Measurements from ENCODE around the gene GRIN3B. TPM values are rescaled to one million over a fixed set of nuclear protein-coding genes. Genes with fewer than 3 reads are reported as not detected.

The GRIN3B gene
- total RNA-seq, 2 experiments from 2014 or later: not detected

- POLR2A ChIA-PET: no interaction called here
- no peaks in the 10 kb centered on the region for H3K4me1 Mint-ChIP-seq
- H3K36me3 Mint-ChIP-seq: peaks cover 10% of the 10 kb centered on the region
- H3K9me3 Mint-ChIP-seq: peaks cover 1% of the 10 kb centered on the region
- DNase-seq: no peak
- no peak for ATAC-seq (ENCODE audit: low read depth)
- H3K27me3 Mint-ChIP-seq: no peaks in the 10 kb centered on the region
- no peak overlapping the region for H3K27ac Mint-ChIP-seq
- no peak overlapping the region for H3K4me3 Mint-ChIP-seq
Observed at GRCh38 chr19:1046117-1046626, 46.0 kb downstream of the GRIN3B start.

GRCh38 chr19:1046836-1047695 is 46.8 kb downstream of the GRIN3B start:
- Mint-ChIP-seq H3K27ac (no peak overlapping the region), H3K9me3 (peaks cover 1% of the 10 kb centered on the region), H3K27me3 (no peaks in the 10 kb centered on the region), H3K4me1 (peaks cover 3% of the 10 kb centered on the region), H3K4me3 (no peak overlapping the region), H3K36me3 (peaks cover 13% of the 10 kb centered on the region)
- ATAC-seq (ENCODE audit: low read depth) (no peak), DNase-seq (no peak)
- POLR2A ChIA-PET: interaction anchor here (1.1 to 1.7 kb wide), 3 partner anchors 7 to 28 kb away, joined by 3 to 14 read pairs (median 10); partner anchors contain the start of gene ABCA7

- Mint-ChIP-seq H3K4me1 (peaks cover 4% of the 10 kb centered on the region), H3K27ac (no peak overlapping the region)
- POLR2A ChIA-PET: interaction anchor here (0.7 to 1.7 kb wide), 6 partner anchors 8 to 38 kb away, joined by 3 to 14 read pairs (median 6); partner anchors contain the start of genes ABCA7 and RNU6-2
Observed at GRCh38 chr19:1047696-1048147, 47.5 kb downstream of the GRIN3B start.

GRCh38 chr19:1049106-1049505 is 48.9 kb downstream of the GRIN3B start:
- Mint-ChIP-seq H3K4me1 (peaks cover 4% of the 10 kb centered on the region), H3K9me3 (peaks cover 1% of the 10 kb centered on the region), H3K27ac (no peak overlapping the region), H3K4me3 (no peak overlapping the region), H3K36me3 (peaks cover 15% of the 10 kb centered on the region), H3K27me3 (no peaks in the 10 kb centered on the region)
- DNase-seq: no peak
- ATAC-seq (ENCODE audit: low read depth): no peak
- POLR2A ChIA-PET: interaction anchor here (1.1 to 1.7 kb wide), 4 partner anchors 9 to 16 kb away, joined by 3 to 14 read pairs (median 8); partner anchors contain the start of gene ABCA7

More at GRCh38 chr19:1047696-1048147, 47.5 kb downstream of the GRIN3B start:
- Mint-ChIP-seq H3K36me3 (peaks cover 13% of the 10 kb centered on the region), H3K27me3 (no peaks in the 10 kb centered on the region), H3K9me3 (peaks cover 1% of the 10 kb centered on the region), H3K4me3 (no peak overlapping the region)
- no peak for ATAC-seq (ENCODE audit: low read depth)
- DNase-seq: no peak

GRCh38 chr19:1049800-1050199 is 49.6 kb downstream of the GRIN3B start:
- Mint-ChIP-seq H3K27ac (no peak overlapping the region), H3K4me3 (no peak overlapping the region), H3K27me3 (no peaks in the 10 kb centered on the region), H3K9me3 (peaks cover 1% of the 10 kb centered on the region), H3K36me3 (peaks cover 12% of the 10 kb centered on the region), H3K4me1 (peaks cover 4% of the 10 kb centered on the region)
- POLR2A ChIA-PET: no interaction called here
- DNase-seq: no peak
- no peak for ATAC-seq (ENCODE audit: low read depth)

GRCh38 chr19:1050989-1051788 is 51.0 kb downstream of the GRIN3B start:
- Mint-ChIP-seq H3K36me3 (peaks cover 13% of the 10 kb centered on the region), H3K27ac (no peak overlapping the region), H3K4me1 (peaks cover 4% of the 10 kb centered on the region), H3K4me3 (no peak overlapping the region), H3K9me3 (peaks cover under 1% of the 10 kb centered on the region), H3K27me3 (no peaks in the 10 kb centered on the region)
- POLR2A ChIA-PET: no interaction called here
- ATAC-seq (ENCODE audit: low read depth) (no peak), DNase-seq (no peak)

- DNase-seq (no peak), ATAC-seq (ENCODE audit: low read depth) (no peak)
- Mint-ChIP-seq H3K4me3 (no peak overlapping the region), H3K36me3 (peaks cover 19% of the 10 kb centered on the region), H3K4me1 (peaks cover 4% of the 10 kb centered on the region), H3K27me3 (no peaks in the 10 kb centered on the region), H3K27ac (no peak overlapping the region), H3K9me3 (peaks cover 7% of the 10 kb centered on the region)
- POLR2A ChIA-PET: interaction anchor here (2.4 kb wide), 1 partner anchor 16 kb away, joined by 7 read pairs; the partner anchor contains the start of gene ARHGAP45
Observed at GRCh38 chr19:1051791-1052190, 51.6 kb downstream of the GRIN3B start.

GRCh38 chr19:1052349-1052975 is 52.2 kb downstream of the GRIN3B start:
- DNase-seq (no peak), ATAC-seq (ENCODE audit: low read depth) (no peak)
- Mint-ChIP-seq H3K27ac (no peak overlapping the region), H3K4me1 (peaks cover 4% of the 10 kb centered on the region), H3K36me3 (peaks cover 26% of the 10 kb centered on the region), H3K4me3 (no peak overlapping the region), H3K27me3 (no peaks in the 10 kb centered on the region), H3K9me3 (peaks cover 10% of the 10 kb centered on the region)
- POLR2A ChIA-PET: interaction anchor here (2.4 kb wide), 1 partner anchor 15 kb away, joined by 7 read pairs; the partner anchor contains the start of gene ARHGAP45

- H3K27ac Mint-ChIP-seq: no peak overlapping the region
- peaks cover 13% of the 10 kb centered on the region for H3K9me3 Mint-ChIP-seq
- ATAC-seq (ENCODE audit: low read depth): no peak
- POLR2A ChIA-PET: interaction anchor here (2.4 kb wide), 1 partner anchor 14 kb away, joined by 7 read pairs; the partner anchor contains the start of gene ARHGAP45
- H3K36me3 Mint-ChIP-seq: peaks cover 35% of the 10 kb centered on the region
- H3K4me3 Mint-ChIP-seq: no peak overlapping the region
- peaks cover 4% of the 10 kb centered on the region for H3K4me1 Mint-ChIP-seq
- no peaks in the 10 kb centered on the region for H3K27me3 Mint-ChIP-seq
- DNase-seq: no peak
Observed at GRCh38 chr19:1053176-1054101, 53.2 kb downstream of the GRIN3B start.

- POLR2A ChIA-PET: interaction anchor here (1.1 to 2.4 kb wide), 2 partner anchors 11 to 13 kb away, joined by 4 to 7 read pairs; partner anchors contain the start of gene ARHGAP45
- peaks cover 13% of the 10 kb centered on the region for H3K9me3 Mint-ChIP-seq
- ATAC-seq (ENCODE audit: low read depth): no peak
Observed at GRCh38 chr19:1054102-1055027, 54.1 kb downstream of the GRIN3B start.

GRCh38 chr19:1055028-1055425 is 54.8 kb downstream of the GRIN3B start:
- H3K36me3 Mint-ChIP-seq: peaks cover 46% of the 10 kb centered on the region
- no peak for ATAC-seq (ENCODE audit: low read depth)
- no peak for DNase-seq
- peaks cover 13% of the 10 kb centered on the region for H3K9me3 Mint-ChIP-seq
- H3K27ac Mint-ChIP-seq: no peak overlapping the region
- H3K4me3 Mint-ChIP-seq: no peak overlapping the region
- H3K4me1 Mint-ChIP-seq: peaks cover 4% of the 10 kb centered on the region
- H3K27me3 Mint-ChIP-seq: no peaks in the 10 kb centered on the region
- POLR2A ChIA-PET: interaction anchor here (1.0 to 1.1 kb wide), 2 partner anchors 10 to 25 kb away, joined by 3 to 4 read pairs; no protein-coding TSS in a partner anchor

More at GRCh38 chr19:1054102-1055027, 54.1 kb downstream of the GRIN3B start:
- no peak for DNase-seq
- no peaks in the 10 kb centered on the region for H3K27me3 Mint-ChIP-seq
- no peak overlapping the region for H3K27ac Mint-ChIP-seq
- peaks cover 40% of the 10 kb centered on the region for H3K36me3 Mint-ChIP-seq
- peaks cover 4% of the 10 kb centered on the region for H3K4me1 Mint-ChIP-seq
- H3K4me3 Mint-ChIP-seq: no peak overlapping the region

Measured in activated naive CD8-positive, alpha-beta T cell treated with anti-CD3 and anti-CD28 coated beads, Interleukin-2, amount 10 ng/mL, durations not matched to agents 7 days and 5 days (primary cell).